Measurements from ENCODE around the gene HACL1.

The HACL1 gene

DNA sequence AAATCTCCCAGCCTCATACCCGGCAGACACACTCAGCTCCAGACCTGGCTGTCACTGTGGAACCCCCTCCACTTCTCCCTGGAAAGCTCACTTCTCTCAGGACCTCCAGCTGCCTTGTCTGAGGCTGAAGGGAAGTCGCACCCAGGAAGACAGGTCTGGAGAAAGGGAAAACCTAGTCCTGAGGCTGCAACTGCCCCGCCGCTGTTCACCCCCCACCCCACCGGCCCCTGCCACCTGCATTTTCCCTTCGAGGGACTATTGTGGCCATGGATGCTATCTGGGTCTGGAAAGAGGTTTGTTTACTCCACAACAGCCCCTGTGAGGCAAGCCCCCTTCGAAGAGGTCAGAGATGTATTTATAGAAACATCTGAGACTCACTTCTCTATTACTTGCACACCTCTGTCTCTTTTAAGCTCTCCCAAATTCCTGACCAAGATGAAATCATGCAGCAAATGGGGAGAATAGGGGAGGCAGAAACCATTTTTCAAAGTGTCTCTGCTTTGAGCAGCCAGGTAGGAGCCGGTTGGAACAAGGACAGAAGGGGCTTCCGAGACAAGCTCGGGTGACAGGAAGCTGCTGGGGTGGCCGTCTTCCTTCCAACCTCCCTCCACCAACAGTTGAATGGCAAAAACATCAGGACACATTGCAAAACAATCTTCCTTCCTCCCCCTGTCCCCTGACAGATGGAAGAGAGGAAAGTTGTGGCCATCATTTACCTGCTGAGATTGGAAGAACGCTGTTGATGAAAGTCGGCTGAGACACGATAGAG lies 80.4 kb downstream of the HACL1 start:
- TF ChIP-seq, protein P1, sequence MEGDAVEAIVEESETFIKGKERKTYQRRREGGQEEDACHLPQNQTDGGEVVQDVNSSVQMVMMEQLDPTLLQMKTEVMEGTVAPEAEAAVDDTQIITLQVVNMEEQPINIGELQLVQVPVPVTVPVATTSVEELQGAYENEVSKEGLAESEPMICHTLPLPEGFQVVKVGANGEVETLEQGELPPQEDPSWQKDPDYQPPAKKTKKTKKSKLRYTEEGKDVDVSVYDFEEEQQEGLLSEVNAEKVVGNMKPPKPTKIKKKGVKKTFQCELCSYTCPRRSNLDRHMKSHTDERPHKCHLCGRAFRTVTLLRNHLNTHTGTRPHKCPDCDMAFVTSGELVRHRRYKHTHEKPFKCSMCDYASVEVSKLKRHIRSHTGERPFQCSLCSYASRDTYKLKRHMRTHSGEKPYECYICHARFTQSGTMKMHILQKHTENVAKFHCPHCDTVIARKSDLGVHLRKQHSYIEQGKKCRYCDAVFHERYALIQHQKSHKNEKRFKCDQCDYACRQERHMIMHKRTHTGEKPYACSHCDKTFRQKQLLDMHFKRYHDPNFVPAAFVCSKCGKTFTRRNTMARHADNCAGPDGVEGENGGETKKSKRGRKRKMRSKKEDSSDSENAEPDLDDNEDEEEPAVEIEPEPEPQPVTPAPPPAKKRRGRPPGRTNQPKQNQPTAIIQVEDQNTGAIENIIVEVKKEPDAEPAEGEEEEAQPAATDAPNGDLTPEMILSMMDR (IDR thresholded peaks at IDR 0.05; ENCODE audit: insufficient read depth, low read length, poor library complexity, severe bottlenecking), result no peak
- Histone ChIP-seq H3K4me3 (replicated peaks; ENCODE audit: low read depth, low read length) (no peak overlapping the region), H3K27me3 (replicated peaks; ENCODE audit: control insufficient read depth, insufficient read depth, low read length) (no peaks in the 10 kb centered on the region; the same call in 1 of the 2 replicates), H3K36me3 (ENCODE audit: control insufficient read depth, insufficient read depth, low read length) (no peaks in the 10 kb centered on the region)
- no peak for DNase-seq (ENCODE audit: extremely low read depth, insufficient read length)

DNA sequence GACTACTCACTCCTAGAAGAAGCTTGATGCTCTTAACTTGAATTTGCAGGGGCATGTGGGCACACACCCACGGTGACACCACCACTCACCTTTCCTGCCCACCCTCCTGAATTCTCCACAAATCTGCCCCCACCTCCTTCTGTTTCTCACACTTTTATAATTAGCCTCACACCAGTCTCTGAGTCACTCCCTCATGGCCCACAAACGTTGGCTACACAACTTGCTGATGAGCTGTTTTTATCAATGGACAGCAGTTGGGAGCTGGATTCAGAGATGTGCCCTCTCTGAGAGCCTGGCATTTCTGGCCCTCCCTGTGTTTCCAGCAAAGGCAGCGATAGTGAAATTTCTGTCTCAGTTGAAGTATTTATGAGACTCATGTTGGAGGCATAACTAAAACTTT lies 81.2 kb downstream of the HACL1 start:
- no peak overlapping the region for H3K4me3 ChIP-seq (replicated peaks; ENCODE audit: low read depth, low read length)
- no peaks in the 10 kb centered on the region; the same call in 1 of the 2 replicates for H3K27me3 ChIP-seq (replicated peaks; ENCODE audit: control insufficient read depth, insufficient read depth, low read length)
- H3K36me3 ChIP-seq (ENCODE audit: control insufficient read depth, insufficient read depth, low read length), result no peaks in the 10 kb centered on the region
- TF ChIP-seq, protein P1 (IDR thresholded peaks at IDR 0.05; ENCODE audit: insufficient read depth, low read length, poor library complexity, severe bottlenecking), result no peak
- DNase-seq (ENCODE audit: extremely low read depth, insufficient read length), result no peak

DNA sequence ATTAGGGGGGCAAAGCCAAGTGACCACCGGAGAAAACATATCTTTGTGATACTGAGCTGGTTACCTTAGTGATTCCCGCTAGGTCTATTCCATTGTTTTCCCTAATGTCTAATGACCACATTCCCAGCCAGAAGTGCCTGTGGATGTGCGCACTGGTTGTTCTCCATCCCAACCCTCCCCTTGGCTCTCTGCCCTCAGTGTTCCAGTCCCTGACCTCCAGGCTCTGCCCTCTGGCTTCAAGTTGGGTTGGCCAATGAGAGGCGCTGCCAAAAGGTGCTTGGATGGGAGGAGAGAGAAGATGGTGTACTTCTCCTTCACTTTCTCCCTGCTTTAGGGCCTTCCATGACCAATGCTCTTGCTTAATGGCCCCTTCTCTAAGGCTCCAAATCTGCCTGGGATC lies 82.3 kb downstream of the HACL1 start:
- no peaks in the 10 kb centered on the region; the same call in 1 of the 2 replicates for H3K27me3 ChIP-seq (replicated peaks; ENCODE audit: control insufficient read depth, insufficient read depth, low read length)
- TF ChIP-seq, protein P1 (IDR thresholded peaks at IDR 0.05; ENCODE audit: insufficient read depth, low read length, poor library complexity, severe bottlenecking), result no peak
- no peak for DNase-seq (ENCODE audit: extremely low read depth, insufficient read length)

DNA sequence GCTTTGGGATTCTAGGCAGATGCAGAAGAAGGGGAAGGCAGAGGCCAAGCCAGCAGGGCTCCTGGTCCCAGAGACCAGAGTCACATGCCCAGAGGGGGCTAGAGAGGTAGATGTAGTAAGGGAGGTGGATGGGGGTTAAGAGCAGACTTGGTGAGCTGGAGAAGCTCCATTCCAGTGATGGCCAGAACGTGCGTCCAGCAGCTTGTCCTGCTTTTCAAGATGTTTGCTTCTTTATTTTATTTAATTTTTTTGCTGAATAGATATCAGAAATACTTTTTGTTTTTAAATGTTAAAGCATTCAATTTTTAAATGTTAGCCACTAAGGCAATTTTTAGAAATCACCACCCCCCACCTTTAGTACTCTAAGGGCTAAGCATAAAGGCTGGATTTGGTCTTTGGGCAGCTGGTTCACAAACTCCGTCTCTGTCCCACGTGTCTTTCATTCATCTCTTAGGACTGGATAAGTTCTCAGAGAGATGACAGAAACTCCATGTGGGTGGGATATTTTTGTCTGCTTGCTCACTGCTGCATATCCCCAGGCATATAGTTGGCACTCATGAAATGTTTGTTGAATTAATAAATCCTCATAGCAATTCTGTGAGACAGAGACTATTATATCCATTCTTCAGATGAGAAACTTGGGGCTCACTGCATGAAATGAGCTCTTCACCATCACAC lies 86.6 kb downstream of the HACL1 start:
- H3K36me3 ChIP-seq (ENCODE audit: control insufficient read depth, insufficient read depth, low read length), result no peaks in the 10 kb centered on the region
- no peak overlapping the region for H3K4me3 ChIP-seq (replicated peaks; ENCODE audit: low read depth, low read length)
- no peak for DNase-seq (ENCODE audit: extremely low read depth, insufficient read length)
- no peaks in the 10 kb centered on the region for H3K27me3 ChIP-seq (replicated peaks; ENCODE audit: control insufficient read depth, insufficient read depth, low read length)
- TF ChIP-seq, protein P1 (IDR thresholded peaks at IDR 0.05; ENCODE audit: insufficient read depth, low read length, poor library complexity, severe bottlenecking), result no peak

More for the DNA sequence above, 82.3 kb downstream of the HACL1 start:
- no peak overlapping the region for H3K4me3 ChIP-seq (replicated peaks; ENCODE audit: low read depth, low read length)
- no peaks in the 10 kb centered on the region for H3K36me3 ChIP-seq (ENCODE audit: control insufficient read depth, insufficient read depth, low read length)

DNA sequence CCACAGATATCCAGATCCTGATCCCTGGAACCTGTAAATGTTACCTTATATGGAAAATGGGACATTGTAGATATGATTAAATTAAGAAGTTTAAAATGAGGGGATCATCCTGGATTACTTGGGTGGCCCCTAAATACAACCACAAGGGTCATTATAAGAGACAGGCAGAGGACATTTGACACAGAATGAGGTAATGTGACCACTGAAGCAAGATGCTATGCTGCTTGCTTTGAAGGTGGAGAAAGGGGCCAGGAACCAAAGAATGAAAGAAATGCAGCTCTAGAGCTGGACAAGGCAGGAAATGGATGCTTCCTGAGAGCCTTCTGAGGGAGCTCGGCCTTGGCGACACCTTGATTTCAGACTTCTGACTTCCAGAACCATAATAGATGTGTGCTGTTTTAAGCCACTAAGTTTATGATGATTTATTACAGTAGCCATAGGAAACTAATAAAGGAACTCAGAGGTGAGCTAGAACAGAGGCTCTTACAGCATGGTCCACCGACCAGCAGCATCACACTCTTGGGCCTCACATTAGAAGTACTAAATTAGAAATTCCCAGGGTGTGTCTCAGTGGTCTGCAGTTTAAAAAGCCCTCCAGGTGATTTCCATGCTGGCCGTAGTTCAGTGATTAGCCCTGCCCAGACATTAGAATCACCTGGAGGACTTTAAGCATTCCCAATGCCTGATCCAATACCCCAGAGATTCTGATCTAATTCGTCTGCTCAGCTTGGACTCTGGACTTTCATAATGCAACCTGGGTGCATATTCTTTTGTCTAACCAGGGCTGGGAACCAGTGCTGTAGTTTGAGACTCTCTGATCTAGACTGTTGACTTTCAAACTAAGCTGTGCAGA lies 87.3 kb downstream of the HACL1 start:
- H3K27me3 ChIP-seq (replicated peaks; ENCODE audit: control insufficient read depth, insufficient read depth, low read length), result no peaks in the 10 kb centered on the region
- H3K4me3 ChIP-seq (replicated peaks; ENCODE audit: low read depth, low read length), result no peak overlapping the region
- TF ChIP-seq, protein P1 (IDR thresholded peaks at IDR 0.05; ENCODE audit: insufficient read depth, low read length, poor library complexity, severe bottlenecking), result no peak
- no peak for DNase-seq (ENCODE audit: extremely low read depth, insufficient read length)
- no peaks in the 10 kb centered on the region for H3K36me3 ChIP-seq (ENCODE audit: control insufficient read depth, insufficient read depth, low read length)
